GM18498 (cell line): ENCODE results near the gene MYH14.
"Not testable (repeated sequence)": the region's sequence is repeated elsewhere in the genome, so short reads cannot be mapped to it uniquely, and the experiment has no call there.

Source experiments
- ATAC-seq: cut with Tn5 transposase; IDR thresholded peaks from one replicate; pipeline ENCODE4 v1.9.1; 2021; ENCODE audit warnings: mild to moderate bottlenecking, moderate library complexity; ENCODE audit not compliant: unreplicated experiment

MYH14 gene

GRCh38 chr19:50223439-50223716, 20.0 kb downstream of the MYH14 start:
- no peak for ATAC-seq

GRCh38 chr19:50224986-50225747, 21.7 kb downstream of the MYH14 start:
- no peak for ATAC-seq

DNA sequence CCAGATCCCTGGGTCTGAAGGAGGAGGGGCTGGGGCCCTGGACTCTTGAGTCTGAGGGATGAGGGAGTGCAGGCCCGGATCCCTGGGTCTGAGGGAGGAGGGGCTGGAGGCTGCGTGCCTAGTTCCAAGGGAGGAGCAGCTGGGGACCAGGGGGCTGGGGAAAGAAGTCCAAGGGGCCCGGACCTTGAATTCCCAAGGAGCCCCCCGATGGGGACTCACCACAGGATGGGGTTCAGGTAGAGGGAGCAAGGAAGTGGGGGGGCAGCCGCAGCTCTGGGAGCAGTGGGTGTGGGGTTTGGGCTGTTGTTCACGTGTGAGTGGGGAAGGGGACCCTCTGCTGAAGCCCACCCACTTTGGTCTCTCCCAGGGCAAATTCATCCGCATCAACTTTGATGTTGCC, 23.1 kb downstream of the MYH14 start:
- no peak for ATAC-seq

GRCh38 chr19:50228153-50228552, 24.7 kb downstream of the MYH14 start:
- not testable (repeated sequence) for ATAC-seq

GRCh38 chr19:50230379-50231351, 27.2 kb downstream of the MYH14 start:
- no peak for ATAC-seq

DNA sequence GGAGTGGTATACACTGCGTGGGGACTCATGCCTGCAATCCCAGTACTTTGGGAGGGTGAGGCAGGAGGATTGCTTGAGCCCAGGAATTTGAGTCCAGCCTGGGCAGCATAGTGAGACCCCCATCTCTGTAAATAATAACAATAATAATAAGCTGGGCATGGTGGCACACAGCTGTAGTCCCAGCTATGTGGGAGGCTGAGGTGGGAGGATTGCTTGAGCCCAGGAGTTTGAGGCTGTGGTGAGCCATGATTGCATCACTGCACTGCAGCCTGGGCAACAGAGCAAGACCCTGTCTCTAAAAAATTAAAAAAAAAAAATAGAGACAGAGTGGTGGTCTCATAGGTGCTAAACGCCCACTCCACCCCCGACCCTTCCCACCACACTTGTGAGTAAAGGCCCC, 28.0 kb downstream of the MYH14 start:
- ATAC-seq, result not testable (repeated sequence)

- no peak for ATAC-seq
Measured at GRCh38 chr19:50231821-50232220, 28.4 kb downstream of the MYH14 start.

- no peak for ATAC-seq
Measured at GRCh38 chr19:50232600-50232999, 29.2 kb downstream of the MYH14 start.

DNA sequence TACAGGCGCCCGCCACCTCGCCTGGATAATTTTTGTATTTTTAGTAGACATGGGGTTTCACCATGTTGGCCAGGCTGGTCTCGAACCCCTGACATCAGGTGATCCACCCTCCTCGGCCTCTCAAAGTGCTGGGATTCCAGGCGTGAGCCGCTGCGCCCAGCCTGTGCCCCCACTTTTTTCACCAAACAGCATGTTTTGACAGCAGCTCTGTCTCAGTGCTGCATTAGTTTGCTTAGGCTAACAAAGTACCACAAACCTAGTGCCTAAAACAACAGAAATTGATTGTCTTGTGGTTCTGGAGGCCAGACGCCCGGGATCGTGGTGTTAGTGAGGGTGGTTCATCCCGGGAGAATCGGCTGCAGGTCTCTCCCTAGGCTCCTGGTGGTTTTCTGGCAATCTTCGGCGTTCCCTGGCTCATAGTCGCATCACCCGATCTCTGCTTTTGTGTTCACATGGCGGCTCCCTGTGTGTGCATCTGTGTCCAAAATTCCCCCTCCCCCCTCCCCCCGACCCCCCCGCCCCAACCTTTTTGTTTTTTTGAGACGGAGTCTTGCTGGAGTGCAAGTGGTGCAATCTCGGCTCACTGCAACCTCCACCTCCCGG, 30.0 kb downstream of the MYH14 start:
- ATAC-seq, result no peak

DNA sequence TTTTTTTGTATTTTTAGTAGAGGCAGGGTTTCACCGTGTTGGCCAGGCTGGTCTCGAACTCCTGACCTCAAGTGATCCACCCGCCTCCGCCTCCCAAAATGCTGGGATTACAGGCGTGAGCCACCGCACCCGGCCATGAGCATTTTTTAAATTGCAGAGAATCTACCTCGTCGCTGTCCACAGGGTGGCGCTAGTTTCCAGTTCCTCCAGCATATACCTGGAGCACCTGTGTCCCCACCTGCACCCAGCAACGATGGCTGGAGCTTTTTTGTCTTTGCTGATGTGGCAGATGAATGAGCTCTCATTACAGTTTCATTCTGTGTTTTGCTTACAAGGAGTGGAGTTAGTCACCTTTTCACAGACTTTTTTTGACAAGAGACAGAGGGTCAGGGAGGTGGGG, 34.1 kb downstream of the MYH14 start:
- not testable (repeated sequence) for ATAC-seq

DNA sequence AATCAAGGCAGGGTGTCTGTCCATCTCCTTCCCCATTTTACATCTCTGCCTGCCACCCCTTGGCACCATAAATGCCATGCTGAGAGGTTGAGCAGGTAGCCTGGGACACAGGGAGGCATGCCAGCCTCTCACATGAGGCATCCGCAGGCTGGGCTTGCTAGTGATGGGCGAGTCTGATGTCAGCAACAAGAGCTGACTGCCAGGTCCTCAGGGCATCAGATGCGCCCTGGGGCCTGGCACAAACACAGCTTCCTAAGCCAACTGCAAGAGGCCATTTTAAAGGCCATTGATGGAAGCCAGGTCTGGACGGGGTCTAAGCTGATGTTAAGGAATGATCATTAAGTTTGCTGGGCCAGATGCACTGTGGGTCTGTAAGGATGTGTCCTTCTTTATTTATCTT, 34.6 kb downstream of the MYH14 start:
- ATAC-seq, result no peak

DNA sequence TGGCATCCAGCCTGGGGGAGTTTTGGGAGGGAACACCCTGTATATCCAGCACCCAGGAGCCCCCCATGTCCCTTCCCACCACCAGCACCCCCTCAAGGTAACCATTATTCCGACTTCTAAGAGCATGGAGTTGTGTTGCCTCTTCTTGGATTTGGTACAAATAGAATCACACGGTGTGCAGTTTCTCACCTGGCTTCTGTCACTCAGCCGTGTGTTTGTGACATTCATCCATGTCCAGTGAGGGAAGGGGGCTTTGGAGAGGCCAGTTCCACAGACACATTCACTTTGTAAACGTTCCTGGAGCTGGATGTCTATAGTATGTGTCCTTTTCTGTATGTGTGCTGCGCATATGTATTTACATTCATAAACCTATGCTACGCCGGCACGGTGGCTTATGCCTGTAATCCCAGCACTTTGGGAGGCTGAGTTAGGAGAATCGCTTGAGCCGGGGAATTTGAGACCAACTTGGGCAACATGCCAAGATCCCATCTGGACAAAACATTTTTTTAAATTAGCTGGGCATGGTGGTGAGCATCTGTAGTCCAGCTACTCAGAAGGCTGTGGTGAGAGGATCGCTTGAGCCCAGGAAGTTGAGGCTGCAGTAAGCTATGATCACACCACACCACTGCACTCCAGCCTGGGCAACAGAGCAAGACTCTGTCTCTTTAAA, 36.6 kb downstream of the MYH14 start:
- ATAC-seq, result no peak

DNA sequence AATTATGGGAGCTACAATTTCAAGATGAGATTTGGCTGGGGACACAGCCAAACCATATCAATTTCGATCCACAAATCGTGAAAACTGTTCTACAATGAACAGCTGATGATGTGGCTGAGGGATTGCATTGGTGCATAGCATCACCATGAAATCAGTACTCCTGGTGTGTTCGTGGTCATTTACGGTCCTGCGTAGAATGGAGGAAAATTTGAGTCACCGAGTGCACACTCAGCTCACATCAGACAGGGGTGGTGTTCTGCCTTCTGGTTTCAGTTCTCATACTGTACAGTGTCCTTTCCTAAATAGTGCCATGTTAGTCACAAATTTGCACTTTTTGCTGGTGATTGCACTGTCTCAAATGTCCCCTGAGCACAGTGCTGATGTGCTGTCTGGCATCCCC, 39.2 kb downstream of the MYH14 start:
- no peak for ATAC-seq

DNA sequence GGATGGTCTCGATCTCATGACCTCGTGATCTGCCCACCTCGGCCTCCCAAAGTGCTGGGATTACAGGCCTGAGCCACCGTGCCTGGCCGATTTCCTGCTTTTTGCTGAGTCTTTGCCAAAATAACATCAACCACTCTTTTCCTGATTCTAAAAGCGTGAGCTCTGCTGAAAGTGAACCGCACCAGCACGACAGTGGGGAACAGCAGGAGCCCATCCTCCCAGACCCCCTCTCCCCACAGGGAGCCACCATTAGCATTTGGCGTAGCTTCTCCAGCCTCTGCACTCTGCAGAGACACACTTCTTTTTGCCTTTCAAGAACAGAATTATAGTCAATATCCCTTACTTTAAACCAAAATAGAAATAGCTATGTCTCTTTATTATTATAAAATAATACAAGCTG, 41.3 kb downstream of the MYH14 start:
- no peak for ATAC-seq

DNA sequence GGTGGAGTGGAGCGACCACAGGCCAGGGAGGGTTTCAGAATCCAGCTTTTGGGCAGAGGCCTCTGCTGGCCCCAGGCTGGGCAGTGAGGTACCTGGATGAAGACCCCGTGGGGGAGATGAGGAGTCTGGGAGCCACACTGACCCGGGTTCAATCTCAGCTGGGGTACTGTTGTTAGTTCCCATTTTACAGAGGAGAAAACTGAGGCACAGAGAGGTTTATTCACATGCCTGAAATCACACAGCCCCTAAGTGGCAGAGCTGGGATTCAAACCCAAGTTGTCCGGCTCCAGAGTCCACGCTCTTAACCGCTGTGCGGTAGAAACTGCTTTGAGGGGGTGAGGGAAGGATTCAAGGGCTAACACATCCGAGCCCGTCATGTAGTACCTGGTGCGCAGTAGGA, 45.0 kb downstream of the MYH14 start:
- ATAC-seq, result no peak

DNA sequence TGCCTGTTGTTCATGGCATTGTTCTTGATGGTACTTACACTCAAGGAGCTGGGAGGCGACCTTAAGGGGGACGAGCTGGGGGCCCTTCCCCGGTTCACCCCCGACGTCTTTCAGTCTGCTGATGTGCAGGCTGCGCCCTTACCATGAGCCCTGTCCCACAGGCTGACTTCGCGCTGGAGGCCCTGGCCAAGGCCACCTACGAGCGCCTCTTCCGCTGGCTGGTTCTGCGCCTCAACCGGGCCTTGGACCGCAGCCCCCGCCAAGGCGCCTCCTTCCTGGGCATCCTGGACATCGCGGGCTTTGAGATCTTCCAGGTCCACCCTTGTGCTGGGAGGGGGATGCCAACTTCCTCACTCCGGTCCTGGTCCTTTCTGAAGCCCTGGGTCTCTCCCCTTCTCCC, 45.4 kb downstream of the MYH14 start:
- no peak for ATAC-seq

DNA sequence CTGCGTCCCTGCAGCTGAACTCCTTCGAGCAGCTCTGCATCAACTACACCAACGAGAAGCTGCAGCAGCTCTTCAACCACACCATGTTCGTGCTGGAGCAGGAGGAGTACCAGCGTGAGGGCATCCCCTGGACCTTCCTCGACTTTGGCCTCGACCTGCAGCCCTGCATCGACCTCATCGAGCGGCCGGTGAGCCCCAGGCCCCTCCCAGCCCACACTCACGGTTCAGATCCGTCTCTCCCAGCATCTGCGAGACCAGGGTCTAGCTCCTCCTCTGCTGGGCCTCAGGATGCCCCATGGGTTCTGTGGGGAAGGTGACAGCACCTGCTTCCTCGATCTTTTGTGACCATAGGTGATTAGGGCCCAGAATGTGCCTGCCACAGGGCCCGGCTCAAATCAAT, 46.2 kb downstream of the MYH14 start:
- ATAC-seq, result no peak

GRCh38 chr19:50250450-50251136, 47.2 kb downstream of the MYH14 start:
- ATAC-seq, result no peak

GRCh38 chr19:50252111-50252886, 48.9 kb downstream of the MYH14 start:
- no peak for ATAC-seq

- ATAC-seq, result no peak
Measured at GRCh38 chr19:50252887-50253268, 49.5 kb downstream of the MYH14 start.
